ENCODE measurements around the gene TTBK2. TPM values are rescaled to one million over a fixed set of nuclear protein-coding genes. Genes with fewer than 3 reads are reported as not detected.

The TTBK2 gene
- polyA plus RNA-seq, 3 donors = 3.7 to 9.0 (median 5.7) TPM

DNA sequence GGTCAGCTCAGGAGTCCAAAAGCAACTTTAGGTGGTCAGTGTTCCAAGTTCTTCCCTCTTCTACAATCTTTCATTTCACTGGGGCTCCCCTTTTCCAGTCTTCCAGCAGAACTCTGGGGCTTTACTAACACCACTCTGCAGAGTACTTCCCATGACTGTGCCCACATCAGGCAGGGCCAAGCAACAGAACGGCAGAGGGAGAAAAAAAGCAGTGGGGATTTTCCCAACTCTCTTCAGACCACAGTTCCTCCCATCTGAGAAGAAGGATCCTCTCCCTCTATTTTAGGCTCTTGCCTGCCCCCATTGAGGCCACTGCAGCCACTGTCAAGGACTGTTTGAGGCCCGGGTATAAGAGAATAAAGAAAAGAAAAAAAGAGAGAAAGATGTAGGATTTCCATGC, 70.7 kb downstream of the TTBK2 start:
- Histone ChIP-seq H3K4me2 (replicated peaks; ENCODE audit: extremely low read depth, low read length, poor library complexity, severe bottlenecking) (no peak overlapping the region), H4K20me1 (ENCODE audit: insufficient read depth, low read length) (no peaks in the 10 kb centered on the region), H3K79me2 (ENCODE audit: insufficient read depth, low read length) (no peaks in the 10 kb centered on the region), H2AFZ (ENCODE audit: insufficient read depth, low read depth, low read length, poor library complexity, severe bottlenecking) (no peak overlapping the region), H3K4me1 (ENCODE audit: control insufficient read depth in 1 of 2, insufficient read depth in 2 of 2, low read length in 2 of 2) (no peaks in the 10 kb centered on the region), H3K36me3 (replicated peaks in 1 of 2; ENCODE audit: control insufficient read depth in 1 of 2, insufficient read depth in 2 of 2, low read length in 2 of 2) (peaks cover 8 to 29% of the 10 kb centered on the region in 2 donors), H3K9ac (ENCODE audit: insufficient read depth, low read length, poor library complexity, severe bottlenecking) (no peak overlapping the region), H3K9me3 (replicated peaks in 1 of 2; ENCODE audit: control insufficient read depth in 1 of 2, insufficient read depth in 1 of 2, low read length in 2 of 2) (no peaks in the 10 kb centered on the region), H3K27ac (ENCODE audit: low read depth in 1 of 2, low read length in 2 of 2) (no peak overlapping the region), H3K4me3 (replicated peaks in 1 of 3; ENCODE audit: low read depth in 2 of 3, low read length in 3 of 3) (no peak overlapping the region), H3K27me3 (ENCODE audit: control insufficient read depth in 2 of 2, insufficient read depth in 2 of 2, low read length in 2 of 2) (no peaks in the 10 kb centered on the region)
- no peaks in the 10 kb centered on the region for H3K27me3 Mint-ChIP-seq (ENCODE audit: low read depth in 3 of 3)
- no peak for DNase-seq
- WGBS (ENCODE audit: insufficient coverage) = no CpG with 5 or more reads among the region's 2 CpGs
- no peak overlapping the region for H3K4me3 Mint-ChIP-seq
- peaks cover 0 to 5% (median 2%) of the 10 kb centered on the region in 7 donors for H3K9me3 Mint-ChIP-seq
- TF ChIP-seq, protein P1, sequence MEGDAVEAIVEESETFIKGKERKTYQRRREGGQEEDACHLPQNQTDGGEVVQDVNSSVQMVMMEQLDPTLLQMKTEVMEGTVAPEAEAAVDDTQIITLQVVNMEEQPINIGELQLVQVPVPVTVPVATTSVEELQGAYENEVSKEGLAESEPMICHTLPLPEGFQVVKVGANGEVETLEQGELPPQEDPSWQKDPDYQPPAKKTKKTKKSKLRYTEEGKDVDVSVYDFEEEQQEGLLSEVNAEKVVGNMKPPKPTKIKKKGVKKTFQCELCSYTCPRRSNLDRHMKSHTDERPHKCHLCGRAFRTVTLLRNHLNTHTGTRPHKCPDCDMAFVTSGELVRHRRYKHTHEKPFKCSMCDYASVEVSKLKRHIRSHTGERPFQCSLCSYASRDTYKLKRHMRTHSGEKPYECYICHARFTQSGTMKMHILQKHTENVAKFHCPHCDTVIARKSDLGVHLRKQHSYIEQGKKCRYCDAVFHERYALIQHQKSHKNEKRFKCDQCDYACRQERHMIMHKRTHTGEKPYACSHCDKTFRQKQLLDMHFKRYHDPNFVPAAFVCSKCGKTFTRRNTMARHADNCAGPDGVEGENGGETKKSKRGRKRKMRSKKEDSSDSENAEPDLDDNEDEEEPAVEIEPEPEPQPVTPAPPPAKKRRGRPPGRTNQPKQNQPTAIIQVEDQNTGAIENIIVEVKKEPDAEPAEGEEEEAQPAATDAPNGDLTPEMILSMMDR (IDR thresholded peaks at IDR 0.05) = no peak
- peak overlapping the region in 1 of 7 donors; percentile 28 for H3K27ac Mint-ChIP-seq
- peaks cover 24 to 29% of the 10 kb centered on the region in 2 donors for H3K36me3 Mint-ChIP-seq
- intact Hi-C loops (cut with micrococcal nuclease) = no loop called here
- peaks cover 1% of the 10 kb centered on the region for H3K4me1 Mint-ChIP-seq

DNA sequence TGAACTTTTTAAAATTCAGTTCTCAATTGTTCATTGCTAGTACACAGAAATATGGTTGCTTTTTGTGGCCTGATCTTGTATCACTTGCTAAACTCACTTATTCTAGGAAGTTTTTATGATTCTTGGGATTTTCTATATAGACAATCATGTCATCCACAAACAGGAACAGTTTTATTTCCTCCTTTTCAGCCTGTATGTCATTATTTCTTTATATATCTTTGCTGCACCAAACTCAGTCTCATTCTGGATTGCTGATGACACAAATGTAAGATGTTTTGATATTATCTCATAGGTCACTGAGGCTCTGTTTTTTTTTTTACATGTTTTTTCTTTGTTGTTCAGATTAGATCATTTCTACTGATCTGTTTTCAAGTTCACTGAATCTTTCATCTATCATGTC, 71.7 kb downstream of the TTBK2 start:
- no peak overlapping the region for H3K4me3 ChIP-seq (replicated peaks in 1 of 3; ENCODE audit: low read depth in 2 of 3, low read length in 3 of 3)
- no peaks in the 10 kb centered on the region for H3K27me3 ChIP-seq (ENCODE audit: control insufficient read depth in 2 of 2, insufficient read depth in 2 of 2, low read length in 2 of 2)
- peaks cover 1% of the 10 kb centered on the region for H3K4me1 Mint-ChIP-seq
- peaks cover 29 to 30% of the 10 kb centered on the region in 2 donors for H3K36me3 Mint-ChIP-seq
- peaks cover 4 to 6% of the 10 kb centered on the region in 2 donors for H3K9me3 ChIP-seq (replicated peaks in 1 of 2; ENCODE audit: control insufficient read depth in 1 of 2, insufficient read depth in 1 of 2, low read length in 2 of 2)
- H2AFZ ChIP-seq (ENCODE audit: insufficient read depth, low read depth, low read length, poor library complexity, severe bottlenecking) = no peak overlapping the region
- no peaks in the 10 kb centered on the region for H4K20me1 ChIP-seq (ENCODE audit: insufficient read depth, low read length)
- intact Hi-C loops (cut with micrococcal nuclease) = no loop called here
- TF ChIP-seq, protein P1 (IDR thresholded peaks at IDR 0.05) = no peak
- peaks cover 8 to 27% of the 10 kb centered on the region in 2 donors for H3K36me3 ChIP-seq (replicated peaks in 1 of 2; ENCODE audit: control insufficient read depth in 1 of 2, insufficient read depth in 2 of 2, low read length in 2 of 2)
- H3K4me2 ChIP-seq (replicated peaks; ENCODE audit: extremely low read depth, low read length, poor library complexity, severe bottlenecking) = no peak overlapping the region
- H3K27ac Mint-ChIP-seq = no peak overlapping the region
- no peaks in the 10 kb centered on the region for H3K79me2 ChIP-seq (ENCODE audit: insufficient read depth, low read length)
- no peak overlapping the region for H3K4me3 Mint-ChIP-seq
- no peaks in the 10 kb centered on the region for H3K4me1 ChIP-seq (ENCODE audit: control insufficient read depth in 1 of 2, insufficient read depth in 2 of 2, low read length in 2 of 2)
- DNase-seq = no peak
- H3K9me3 Mint-ChIP-seq = peaks cover 1 to 10% (median 7%) of the 10 kb centered on the region in 7 donors
- H3K27me3 Mint-ChIP-seq (ENCODE audit: low read depth in 3 of 3) = no peaks in the 10 kb centered on the region
- H3K27ac ChIP-seq (ENCODE audit: low read depth in 1 of 2, low read length in 2 of 2) = no peak overlapping the region
- no peak overlapping the region for H3K9ac ChIP-seq (ENCODE audit: insufficient read depth, low read length, poor library complexity, severe bottlenecking)
